IMR-90 (cell line): Measurements from ENCODE around the gene ZGLP1. TPM values are rescaled to one million over a fixed set of nuclear protein-coding genes. Genes with fewer than 3 reads are reported as not detected.

Experiments used
- ATAC-seq: fragments of 200-7000 bp; cut with Tn5 transposase; 2 replicates; pipeline ENCODE4 v1.9.1; 2020; ENCODE audit warnings: low read depth, mild to moderate bottlenecking, moderate library complexity
- BruUV-seq: library from RNA; stranded (reverse); fragments of 400-500 nt; replicated peaks from 2 replicates; lab custom pipeline; 2021; lab: Mats Ljungman, UMichigan
- CTCF ChIA-PET: fragments of 300-600 bp; formaldehyde crosslinking; extraction: SDS; loops from one replicate; lab custom pipeline; 2021; ENCODE audit warnings: antibody characterized with exemption; lab: Yijun Ruan, JAX
- POLR2A ChIA-PET: fragments of 300-600 bp; sonication (Branson Sonifier 250); formaldehyde crosslinking; loops from one replicate; lab custom pipeline; 2022; ENCODE audit warnings: antibody characterized with exemption; ENCODE audit not compliant: unreplicated experiment; lab: Charles Lee
- DNase-seq: peaks from one replicate; pipeline ENCODE4 v3.0.0; 2013
- H2AFZ ChIP-seq: replicated peaks from 2 replicates; pipeline ENCODE3; 2013; ENCODE audit warnings: low read length, mild to moderate bottlenecking; ENCODE audit not compliant: poor library complexity
- H2AK5ac ChIP-seq: 2 replicates; pipeline ENCODE4 v1.6.1; 2013; ENCODE audit warnings: low read depth, low read length, inconsistent platforms
- H2AK9ac ChIP-seq: replicated peaks from 2 replicates; pipeline ENCODE3; 2013; ENCODE audit warnings: mild to moderate bottlenecking, low read depth, low read length, moderate library complexity; ENCODE audit not compliant: poor library complexity
- H2BK120ac ChIP-seq: 2 replicates; pipeline ENCODE4 v1.6.1; 2013; ENCODE audit warnings: low read depth, low read length, inconsistent platforms
- H2BK15ac ChIP-seq: 3 replicates; pipeline ENCODE4 v1.6.1; 2013; ENCODE audit warnings: low read depth, low read length, inconsistent platforms
- H2BK20ac ChIP-seq: 2 replicates; pipeline ENCODE4 v1.6.1; 2013; ENCODE audit warnings: low read depth, mild to moderate bottlenecking, inconsistent platforms, low read length, moderate library complexity
- H2BK5ac ChIP-seq: 2 replicates; pipeline ENCODE4 v1.6.1; 2013; ENCODE audit warnings: mild to moderate bottlenecking, low read depth, low read length, inconsistent platforms; ENCODE audit not compliant: poor library complexity, severe bottlenecking
- H3K14ac ChIP-seq: replicated peaks from 2 replicates; pipeline ENCODE4 v1.6.1; 2013; ENCODE audit warnings: low read depth, low read length, inconsistent platforms
- H3K18ac ChIP-seq: 2 replicates; pipeline ENCODE4 v1.6.1; 2013; ENCODE audit warnings: low read depth, low read length, control low read depth
- H3K23ac ChIP-seq: 2 replicates; pipeline ENCODE4 v1.6.1; 2013; ENCODE audit warnings: low read depth, low read length, inconsistent platforms
- H3K27ac ChIP-seq: 2 replicates; pipeline ENCODE4 v1.5.1; 2013; ENCODE audit warnings: mild to moderate bottlenecking, control low read depth, low read length; ENCODE audit not compliant: insufficient read depth
- H3K27me3 ChIP-seq: 2 replicates; pipeline ENCODE4 v1.6.1; 2013; ENCODE audit warnings: low read length; ENCODE audit not compliant: control insufficient read depth, insufficient read depth
- H3K36me3 ChIP-seq: 2 replicates; pipeline ENCODE4 v1.6.1; 2013; ENCODE audit warnings: low read length, mixed read lengths; ENCODE audit not compliant: control insufficient read depth, insufficient read depth
- H3K4ac ChIP-seq: 2 replicates; pipeline ENCODE4 v1.6.1; 2013; ENCODE audit warnings: low read depth, low read length, inconsistent platforms
- H3K4me1 ChIP-seq: 2 replicates; pipeline ENCODE4 v1.6.1; 2013; ENCODE audit warnings: low read length, mixed read lengths; ENCODE audit not compliant: control insufficient read depth, insufficient read depth
- H3K4me2 ChIP-seq: 2 replicates; pipeline ENCODE4 v1.6.1; 2013; ENCODE audit warnings: low read depth, mild to moderate bottlenecking, control low read depth, low read length, moderate library complexity
- H3K4me3 ChIP-seq: 2 replicates; pipeline ENCODE4 v1.5.1; 2013; ENCODE audit warnings: low read depth, mild to moderate bottlenecking, control low read depth, low read length, moderate library complexity; ENCODE audit not compliant: insufficient read depth
- H3K56ac ChIP-seq: 2 replicates; pipeline ENCODE4 v1.6.1; 2013; ENCODE audit warnings: low read length, inconsistent platforms; ENCODE audit not compliant: insufficient read depth; ENCODE audit errors: extremely low read depth
- H3K79me1 ChIP-seq, 2 experiments: 2 replicates each; pipeline ENCODE4 v1.6.1; 2013; ENCODE audit warnings: low read length in 2 of 2, inconsistent platforms in 1 of 2, low read depth in 1 of 2
- H3K9ac ChIP-seq: 2 replicates; pipeline ENCODE4 v1.6.1; 2013; ENCODE audit warnings: low read depth, low read length, control low read depth
- H3K9me1 ChIP-seq: 2 replicates; pipeline ENCODE4 v1.6.1; 2013; ENCODE audit warnings: low read length, inconsistent platforms; ENCODE audit not compliant: insufficient read depth
- H3K9me3 ChIP-seq: 2 replicates; pipeline ENCODE4 v1.6.1; 2013; ENCODE audit warnings: low read length; ENCODE audit not compliant: control insufficient read depth, insufficient read depth
- H4K20me1 ChIP-seq: 2 replicates; pipeline ENCODE4 v1.6.1; 2013; ENCODE audit warnings: low read length, inconsistent platforms; ENCODE audit not compliant: insufficient read depth
- H4K5ac ChIP-seq: 2 replicates; pipeline ENCODE4 v1.6.1; 2013; ENCODE audit warnings: mild to moderate bottlenecking, low read depth, low read length, control low read depth
- H4K8ac ChIP-seq, 2 experiments: 2 replicates each; pipeline ENCODE4 v1.6.1; 2013; ENCODE audit warnings: low read depth in 2 of 2, low read length in 2 of 2, control low read depth in 1 of 2, inconsistent platforms in 1 of 2
- H4K91ac ChIP-seq: 2 replicates; pipeline ENCODE4 v1.6.1; 2013; ENCODE audit warnings: low read depth, low read length, inconsistent platforms; ENCODE audit not compliant: insufficient read depth
- BHLHE40 ChIP-seq: fragments of 150-350 bp; IDR thresholded peaks from 2 replicates; pipeline ENCODE4 v1.6.1; 2016; ENCODE audit warnings: mild to moderate bottlenecking, low read depth, low read length
- CHD1 ChIP-seq: IDR thresholded peaks from 2 replicates; pipeline ENCODE4 v1.6.1; 2012; ENCODE audit warnings: low read depth, low read length, improper control_type of control experiment
- CTCF ChIP-seq: conservative IDR thresholded peaks from 2 replicates; pipeline ENCODE4 v1.5.1; 2012; ENCODE audit warnings: mild to moderate bottlenecking, low read depth, low read length, improper control_type of control experiment
- FOS ChIP-seq: fragments of 150-350 bp; IDR thresholded peaks from 2 replicates; pipeline ENCODE4 v1.6.1; 2016; ENCODE audit warnings: low read depth, low read length
- MAZ ChIP-seq: IDR thresholded peaks from 2 replicates; pipeline ENCODE4 v1.6.1; 2012; ENCODE audit warnings: low read depth, mild to moderate bottlenecking, low read length, improper control_type of control experiment, moderate library complexity, borderline replicate concordance
- NFE2L2 ChIP-seq: fragments of 150-350 bp; IDR thresholded peaks from 2 replicates; pipeline ENCODE4 v1.6.1; 2016; ENCODE audit warnings: low read depth, mild to moderate bottlenecking, low read length
- RAD21 ChIP-seq: IDR thresholded peaks from 2 replicates; pipeline ENCODE4 v1.6.1; 2012; ENCODE audit warnings: low read length, improper control_type of control experiment
- SMC3 ChIP-seq: fragments of 150-350 bp; IDR thresholded peaks from 2 replicates; pipeline ENCODE4 v1.6.1; 2016; ENCODE audit warnings: low read depth, mild to moderate bottlenecking, antibody characterized with exemption, low read length, moderate library complexity
- USF2 ChIP-seq: fragments of 150-350 bp; IDR thresholded peaks from 2 replicates; pipeline ENCODE4 v1.6.1; 2017; ENCODE audit warnings: mild to moderate bottlenecking, antibody characterized with exemption, low read length, low read depth
- WGBS, 2 experiments: methylation state at CpG; one replicate each; pipeline versions ENCODE4 v1.1.5 to v1.1.7; 2013; ENCODE audit warnings: missing lambda C conversion rate in 2 of 2; ENCODE audit not compliant: insufficient read length in 1 of 2; ENCODE audit errors: extremely low coverage in 2 of 2; 5-methylcytosine and 5-hydroxymethylcytosine counted together
- dilution Hi-C: fragments of 300-500 bp; cut with HindIII; formaldehyde crosslinking; loops from one replicate; pipeline ENCODE4 v1.14.3; 2018; ENCODE audit warnings: low sequenced_read_pairs; ENCODE audit not compliant: unreplicated experiment
- in situ Hi-C: fragments of 300-500 bp; cut with MboI; formaldehyde crosslinking; loops from 3 replicates; pipeline ENCODE4 v1.14.3; 2019; ENCODE audit warnings: low sequenced_read_pairs, inconsistent platforms, mixed read lengths
- intact Hi-C: fragments of 100-400 bp; cut with micrococcal nuclease; formaldehyde crosslinking; loops from 2 replicates; pipeline ENCODE4 v1.10.0; 2022
- polyA plus RNA-seq, 3 experiments: library from polyadenylated mRNA; depleted of rRNA; stranded (reverse); fragments of >200 nt; gene quantifications; 2 replicates each; pipeline ENCODE4 v1.2.3, GENCODE V29; 2012; ENCODE audit warnings: low replicate concordance in 1 of 3
- total RNA-seq: library from RNA; depleted of rRNA; stranded (reverse); fragments of >200 nt; gene quantifications from 2 replicates; pipeline ENCODE4 v1.2.3, GENCODE V29; 2012

ZGLP1 gene
- total and polyA plus RNA-seq, 2 of the 4 experiments (the other 2 are of a cell fraction) = 0.54 to 3.1 TPM

- peak overlapping the region; percentile 94 for H2AFZ ChIP-seq
- no peak overlapping the region for H2BK20ac ChIP-seq
- H2AK5ac ChIP-seq = peak overlapping the region; percentile 37; the same call in 1 of the 2 replicates
- no peaks in the 10 kb centered on the region for H3K9me1 ChIP-seq
- in situ Hi-C loops = no loop called here
- peak overlapping the region; percentile 49 for H4K5ac ChIP-seq
- dilution Hi-C loops = no loop called here
- H4K20me1 ChIP-seq = no peaks in the 10 kb centered on the region
- no peak overlapping the region for H3K18ac ChIP-seq
- H2BK5ac ChIP-seq = no peak overlapping the region
- H2BK120ac ChIP-seq = peak overlapping the region; percentile 64
- intact Hi-C loops = loop anchor here (1.0 to 2.0 kb wide), 3 partner anchors 46 to 120 kb away; no protein-coding TSS in a partner anchor
- H3K9ac ChIP-seq = no peak overlapping the region
- no peaks in the 10 kb centered on the region for H3K9me3 ChIP-seq
- peak overlapping the region; percentile 81 for H2AK9ac ChIP-seq
- H3K56ac ChIP-seq = no peak overlapping the region
- CTCF ChIA-PET = interaction anchor here (0.6 to 1.8 kb wide), 6 partner anchors 22 to 137 kb away, joined by 3 to 12 read pairs (median 4); no protein-coding TSS in a partner anchor
- no peak overlapping the region for H3K27ac ChIP-seq
- H3K36me3 ChIP-seq = no peaks in the 10 kb centered on the region
- POLR2A ChIA-PET = no interaction called here
- H4K8ac ChIP-seq = peak overlapping the region; percentile 64 to 81; a peak in 3 of 4 replicates
- peak overlapping the region; percentile 60 for H3K4ac ChIP-seq
- H3K23ac ChIP-seq = no peak overlapping the region
- peak overlapping the region; percentile 41 for H4K91ac ChIP-seq
- no peak overlapping the region for H3K4me3 ChIP-seq
- WGBS, 2 experiments = 16% methylated on average over 22 of the region's 59 CpGs; no CpG with 5 or more reads in 1 of the 2 experiments
- no peak overlapping the region for H3K14ac ChIP-seq
- BruUV-seq = no TSS peak
- peak overlapping the region; percentile 60 for H3K4me2 ChIP-seq
- peaks cover 3% of the 10 kb centered on the region; the same call in 1 of the 2 replicates for H3K4me1 ChIP-seq
- H3K79me1 ChIP-seq = 0 out of 4 replicates have a peak, but pooled peaks cover 0 to 6% of the 10 kb centered on the region in 2 experiments
- peak; percentile 65 for DNase-seq
- no peak overlapping the region; the same call in 2 of the 3 replicates for H2BK15ac ChIP-seq
- H3K27me3 ChIP-seq = no peaks in the 10 kb centered on the region; the same call in 1 of the 2 replicates
- ATAC-seq = peak; percentile 89
- TF ChIP-seq BHLHE40 (no peak), RAD21 (peak; percentile 97), NFE2L2 (no peak), CHD1 (no peak), USF2 (no peak; the same call in 1 of the 2 replicates), FOS (no peak), CTCF (peak; percentile 97), MAZ (no peak; the same call in 1 of the 2 replicates), SMC3 (peak; percentile 84)
Measured at GRCh38 chr19:10269333-10270179, 40.1 kb downstream of the ZGLP1 start.
